SJCRH30 (cell line): ENCODE results near the gene MPP2. TPM values are rescaled to one million over a fixed set of nuclear protein-coding genes. Genes with fewer than 3 reads are reported as not detected.
"Not testable (repeated sequence)": the region's sequence is repeated elsewhere in the genome, so short reads cannot be mapped to it uniquely, and the experiment has no call there.

Experiments used
- DNase-seq, 2 experiments: peaks; one replicate each; pipeline ENCODE4 v3.0.0-alpha.2; 2015 to 2020
- H3K27ac ChIP-seq: fragments of 250-450 bp; sonication (Bioruptor Pico); 2 replicates; pipeline ENCODE4 v1.5.1; 2020; ENCODE audit warnings: mild to moderate bottlenecking, moderate library complexity
- H3K27me3 ChIP-seq: fragments of 250-450 bp; sonication (Bioruptor Pico); 2 replicates; pipeline ENCODE4 v1.5.1; 2020; ENCODE audit warnings: mild to moderate bottlenecking, moderate library complexity
- H3K36me3 ChIP-seq: fragments of 250-450 bp; sonication (Bioruptor Pico); 2 replicates; pipeline ENCODE4 v1.5.1; 2020; ENCODE audit warnings: mild to moderate bottlenecking, moderate library complexity
- H3K4me1 ChIP-seq: fragments of 250-450 bp; sonication (Bioruptor Pico); 2 replicates; pipeline ENCODE4 v1.5.1; 2020; ENCODE audit warnings: mild to moderate bottlenecking, moderate library complexity
- H3K4me3 ChIP-seq: fragments of 250-450 bp; sonication (Bioruptor Pico); 2 replicates; pipeline ENCODE4 v1.5.1; 2020; ENCODE audit warnings: mild to moderate bottlenecking, moderate library complexity
- H3K9me3 ChIP-seq: fragments of 250-450 bp; sonication (Bioruptor Pico); replicated peaks from 2 replicates; pipeline ENCODE4 v1.5.1; 2020; ENCODE audit warnings: mild to moderate bottlenecking, moderate library complexity
- total RNA-seq: library from RNA; depleted of rRNA; stranded (reverse); fragments of >200 nt; shearing (Covaris generic); gene quantifications from 2 replicates; pipeline ENCODE4 v1.2.3, GENCODE V29; 2014

The MPP2 gene
- total RNA-seq, 1 experiment from 2014 or later = 17.4 TPM

GRCh38 chr17:43878260-43879175 lies 28.8 kb downstream of the MPP2 start:
- Histone ChIP-seq H3K4me1 (peaks cover 16% of the 10 kb centered on the region), H3K27me3 (no peaks in the 10 kb centered on the region), H3K36me3 (no peaks in the 10 kb centered on the region), H3K27ac (0 out of 2 replicates have a peak overlapping the region, but pooled peaks have one; percentile 8), H3K4me3 (no peak overlapping the region), H3K9me3 (no peaks in the 10 kb centered on the region)
- peak; percentile 78 to 87 for DNase-seq

GRCh38 chr17:43877451-43878155 lies 29.7 kb downstream of the MPP2 start:
- Histone ChIP-seq H3K36me3 (no peaks in the 10 kb centered on the region), H3K27me3 (no peaks in the 10 kb centered on the region), H3K9me3 (no peaks in the 10 kb centered on the region), H3K4me1 (peaks cover 16% of the 10 kb centered on the region), H3K27ac (no peak overlapping the region), H3K4me3 (no peak overlapping the region)
- no peak for DNase-seq

- Histone ChIP-seq H3K27ac (no peak overlapping the region), H3K9me3 (no peaks in the 10 kb centered on the region), H3K4me1 (peaks cover 16% of the 10 kb centered on the region), H3K27me3 (no peaks in the 10 kb centered on the region), H3K36me3 (no peaks in the 10 kb centered on the region), H3K4me3 (no peak overlapping the region)
- DNase-seq = no peak
Observed at GRCh38 chr17:43877031-43877430, 30.3 kb downstream of the MPP2 start.

- DNase-seq = no peak
- H3K9me3 ChIP-seq = no peaks in the 10 kb centered on the region
- H3K36me3 ChIP-seq = no peaks in the 10 kb centered on the region
- no peak overlapping the region for H3K27ac ChIP-seq
- H3K27me3 ChIP-seq = no peaks in the 10 kb centered on the region
- H3K4me1 ChIP-seq = peaks cover 16% of the 10 kb centered on the region
- H3K4me3 ChIP-seq = no peak overlapping the region
Observed at GRCh38 chr17:43875476-43876147, 31.7 kb downstream of the MPP2 start.

DNA sequence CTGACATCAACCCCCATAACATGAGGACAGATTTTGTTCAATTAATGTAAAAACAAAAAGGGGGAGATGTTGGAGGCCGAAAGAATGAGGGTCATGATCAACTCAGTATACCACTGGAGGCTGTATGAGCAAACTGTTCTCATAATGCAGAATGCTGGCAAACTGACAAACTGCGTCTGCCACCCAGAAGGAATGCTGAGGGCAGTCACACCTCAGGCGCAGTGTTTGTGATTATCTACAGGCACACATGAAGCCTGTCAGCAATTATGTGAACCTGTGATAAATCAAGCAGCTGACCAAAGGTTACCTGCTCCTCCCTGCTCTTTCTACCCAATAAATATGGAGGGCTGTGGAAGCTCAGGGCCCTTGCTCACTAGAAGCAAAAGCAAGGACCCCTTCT lies 33.0 kb downstream of the MPP2 start:
- no peak overlapping the region for H3K4me3 ChIP-seq
- no peak overlapping the region for H3K27ac ChIP-seq
- no peaks in the 10 kb centered on the region for H3K36me3 ChIP-seq
- no peak for DNase-seq
- no peaks in the 10 kb centered on the region for H3K27me3 ChIP-seq
- H3K4me1 ChIP-seq = peaks cover 7% of the 10 kb centered on the region
- no peaks in the 10 kb centered on the region for H3K9me3 ChIP-seq

- Histone ChIP-seq H3K4me3 (no peak overlapping the region), H3K9me3 (no peaks in the 10 kb centered on the region), H3K4me1 (peaks cover 2% of the 10 kb centered on the region), H3K27me3 (no peaks in the 10 kb centered on the region), H3K27ac (no peak overlapping the region), H3K36me3 (no peaks in the 10 kb centered on the region)
- DNase-seq = no peak
Observed at GRCh38 chr17:43873815-43874214, 33.5 kb downstream of the MPP2 start.

GRCh38 chr17:43873091-43873490 lies 34.2 kb downstream of the MPP2 start:
- DNase-seq = no peak
- H3K27me3 ChIP-seq = no peaks in the 10 kb centered on the region; the same call in 1 of the 2 replicates
- H3K36me3 ChIP-seq = no peaks in the 10 kb centered on the region
- no peaks in the 10 kb centered on the region for H3K4me1 ChIP-seq
- H3K4me3 ChIP-seq = no peak overlapping the region
- H3K9me3 ChIP-seq = no peaks in the 10 kb centered on the region
- no peak overlapping the region for H3K27ac ChIP-seq

GRCh38 chr17:43871946-43872690 lies 35.2 kb downstream of the MPP2 start:
- Histone ChIP-seq H3K27ac (no peak overlapping the region), H3K4me3 (no peak overlapping the region), H3K36me3 (no peaks in the 10 kb centered on the region), H3K9me3 (no peaks in the 10 kb centered on the region), H3K4me1 (no peaks in the 10 kb centered on the region), H3K27me3 (no peaks in the 10 kb centered on the region; the same call in 1 of the 2 replicates)
- DNase-seq = no peak

- H3K4me3 ChIP-seq, H3K27me3 ChIP-seq, H3K27ac ChIP-seq, DNase-seq, H3K36me3 ChIP-seq, H3K9me3 ChIP-seq, H3K4me1 ChIP-seq: not testable (repeated sequence)
Observed at GRCh38 chr17:43869031-43869430, 38.3 kb downstream of the MPP2 start.

GRCh38 chr17:43868226-43868994 lies 38.9 kb downstream of the MPP2 start:
- Histone ChIP-seq H3K9me3 (no peaks in the 10 kb centered on the region), H3K4me1 (no peaks in the 10 kb centered on the region), H3K27me3 (peaks cover 9% of the 10 kb centered on the region), H3K36me3 (no peaks in the 10 kb centered on the region), H3K4me3 (no peak overlapping the region), H3K27ac (no peak overlapping the region)
- DNase-seq = no peak

GRCh38 chr17:43864161-43864984 lies 43.0 kb downstream of the MPP2 start:
- DNase-seq = no peak
- H3K27ac ChIP-seq = no peak overlapping the region
- no peaks in the 10 kb centered on the region for H3K4me1 ChIP-seq
- no peaks in the 10 kb centered on the region for H3K9me3 ChIP-seq
- peaks cover 31% of the 10 kb centered on the region for H3K27me3 ChIP-seq
- H3K4me3 ChIP-seq = no peak overlapping the region
- H3K36me3 ChIP-seq = no peaks in the 10 kb centered on the region

GRCh38 chr17:43861960-43862359 lies 45.4 kb downstream of the MPP2 start:
- H3K27me3 ChIP-seq = peaks cover 38% of the 10 kb centered on the region; the same call in 1 of the 2 replicates

More at GRCh38 chr17:43861960-43862359, 45.4 kb downstream of the MPP2 start:
- Histone ChIP-seq H3K36me3 (no peaks in the 10 kb centered on the region), H3K27ac (no peak overlapping the region), H3K4me3 (no peak overlapping the region), H3K9me3 (no peaks in the 10 kb centered on the region), H3K4me1 (0 out of 2 replicates have a peak, but pooled peaks cover 3% of the 10 kb centered on the region)
- no peak for DNase-seq
